NCI-H128 (cell line): Measurements from ENCODE around the gene F8.
"Not testable (repeated sequence)": the region's sequence is repeated elsewhere in the genome, so short reads cannot be mapped to it uniquely, and the experiment has no call there.

ENCODE experiments used
- DNase-seq: peaks from one replicate; lab custom pipeline; 2025; ENCODE audit not compliant: unreplicated experiment; lab: John Stamatoyannopoulos, UW

F8 gene

GRCh38 chrX:155031657-155032056, 9.1 kb upstream of the F8 start:
- DNase-seq, result no peak

- no peak for DNase-seq
Observed at GRCh38 chrX:155028877-155029291, 6.4 kb upstream of the F8 start.

GRCh38 chrX:155028129-155028528, 5.6 kb upstream of the F8 start:
- DNase-seq, result no peak

- peak; percentile 4 for DNase-seq
Observed at GRCh38 chrX:155027509-155028066, 5.1 kb upstream of the F8 start.

GRCh38 chrX:155026727-155027508, 4.4 kb upstream of the F8 start, which contains the start of gene FUNDC2:
Gene FUNDC2 (plus strand): TSS chrX:155026844. CDS start chrX:155026939, 95 bp downstream.
- DNase-seq, result peak; percentile 91

- DNase-seq, result no peak
Observed at GRCh38 chrX:155026420-155026726, 3.9 kb upstream of the F8 start.

GRCh38 chrX:155023907-155024833, 1.6 kb upstream of the F8 start:
- DNase-seq, result no peak

- no peak for DNase-seq
Observed at GRCh38 chrX:155020591-155020990, 1.9 kb downstream of the F8 start.

GRCh38 chrX:155009994-155010472, 12.5 kb downstream of the F8 start:
- no peak for DNase-seq

- DNase-seq, result not testable (repeated sequence)
Observed at GRCh38 chrX:155008578-155008977, 13.9 kb downstream of the F8 start.

- DNase-seq, result not testable (repeated sequence)
Observed at GRCh38 chrX:155006913-155007671, 15.4 kb downstream of the F8 start.

- not testable (repeated sequence) for DNase-seq
Observed at GRCh38 chrX:155006379-155006778, 16.1 kb downstream of the F8 start.

GRCh38 chrX:155005190-155005589, 17.3 kb downstream of the F8 start:
- DNase-seq, result no peak

GRCh38 chrX:155001873-155002272, 20.6 kb downstream of the F8 start:
- DNase-seq, result no peak

- DNase-seq, result no peak
Observed at GRCh38 chrX:155000841-155001240, 21.7 kb downstream of the F8 start.

- no peak for DNase-seq
Observed at GRCh38 chrX:154998204-154998880, 24.2 kb downstream of the F8 start.

GRCh38 chrX:154991476-154991875, 31.0 kb downstream of the F8 start:
- no peak for DNase-seq

GRCh38 chrX:154991039-154991438, 31.5 kb downstream of the F8 start:
- DNase-seq, result no peak

- DNase-seq, result no peak
Observed at GRCh38 chrX:154990496-154990895, 32.0 kb downstream of the F8 start.

- no peak for DNase-seq
Observed at GRCh38 chrX:154988719-154989118, 33.8 kb downstream of the F8 start.
